ENCODE results near the gene MPPED1.

MPPED1 gene

GRCh38 chr22:43521716-43522115 lies 109.9 kb downstream of the MPPED1 start:
- DNase-seq (ENCODE audit: low spot score) = no peak

GRCh38 chr22:43526117-43526655 lies 114.4 kb downstream of the MPPED1 start:
- DNase-seq (ENCODE audit: low spot score) = no peak

GRCh38 chr22:43526946-43527345 lies 115.1 kb downstream of the MPPED1 start:
- DNase-seq (ENCODE audit: low spot score) = no peak

GRCh38 chr22:43528601-43529360 lies 117.0 kb downstream of the MPPED1 start:
- DNase-seq (ENCODE audit: low spot score) = no peak

- no peak for DNase-seq (ENCODE audit: low spot score)
These were observed 117.6 kb downstream of the MPPED1 start for GRCh38 chr22:43529461-43529860.

GRCh38 chr22:43529934-43530333 lies 118.1 kb downstream of the MPPED1 start:
- no peak for DNase-seq (ENCODE audit: low spot score)

- DNase-seq (ENCODE audit: low spot score) = no peak
These were observed 118.8 kb downstream of the MPPED1 start for GRCh38 chr22:43530349-43531201.

GRCh38 chr22:43531651-43532050 lies 119.8 kb downstream of the MPPED1 start:
- DNase-seq (ENCODE audit: low spot score) = no peak

- DNase-seq (ENCODE audit: low spot score) = no peak
These were observed 120.7 kb downstream of the MPPED1 start for GRCh38 chr22:43532301-43533155.

- DNase-seq (ENCODE audit: low spot score) = no peak
These were observed 121.3 kb downstream of the MPPED1 start for GRCh38 chr22:43533156-43533530.

- DNase-seq (ENCODE audit: low spot score) = no peak
These were observed 122.0 kb downstream of the MPPED1 start for GRCh38 chr22:43533656-43534428.

- DNase-seq (ENCODE audit: low spot score) = no peak
These were observed 123.1 kb downstream of the MPPED1 start for GRCh38 chr22:43534916-43535315.

- no peak for DNase-seq (ENCODE audit: low spot score)
These were observed 123.5 kb downstream of the MPPED1 start for GRCh38 chr22:43535336-43535735.

GRCh38 chr22:43535741-43536140 lies 123.9 kb downstream of the MPPED1 start:
- DNase-seq (ENCODE audit: low spot score) = no peak

- DNase-seq (ENCODE audit: low spot score) = no peak
These were observed 125.3 kb downstream of the MPPED1 start for GRCh38 chr22:43537019-43537585.

- no peak for DNase-seq (ENCODE audit: low spot score)
These were observed 128.0 kb downstream of the MPPED1 start for GRCh38 chr22:43539572-43540528.

GRCh38 chr22:43540529-43540923 lies 128.7 kb downstream of the MPPED1 start:
- DNase-seq (ENCODE audit: low spot score) = no peak

GRCh38 chr22:43541022-43541421 lies 129.2 kb downstream of the MPPED1 start:
- no peak for DNase-seq (ENCODE audit: low spot score)

GRCh38 chr22:43541462-43542407 lies 129.9 kb downstream of the MPPED1 start:
- DNase-seq (ENCODE audit: low spot score) = no peak

Measured in hematopoietic multipotent progenitor cell treated with erythropoietin and hydrocortisone succinate and interleukin-3 and kit ligand, for 17 days (in vitro differentiated cells).